ENCODE data around the gene TBC1D5.

- TF ChIP-seq, protein P1, sequence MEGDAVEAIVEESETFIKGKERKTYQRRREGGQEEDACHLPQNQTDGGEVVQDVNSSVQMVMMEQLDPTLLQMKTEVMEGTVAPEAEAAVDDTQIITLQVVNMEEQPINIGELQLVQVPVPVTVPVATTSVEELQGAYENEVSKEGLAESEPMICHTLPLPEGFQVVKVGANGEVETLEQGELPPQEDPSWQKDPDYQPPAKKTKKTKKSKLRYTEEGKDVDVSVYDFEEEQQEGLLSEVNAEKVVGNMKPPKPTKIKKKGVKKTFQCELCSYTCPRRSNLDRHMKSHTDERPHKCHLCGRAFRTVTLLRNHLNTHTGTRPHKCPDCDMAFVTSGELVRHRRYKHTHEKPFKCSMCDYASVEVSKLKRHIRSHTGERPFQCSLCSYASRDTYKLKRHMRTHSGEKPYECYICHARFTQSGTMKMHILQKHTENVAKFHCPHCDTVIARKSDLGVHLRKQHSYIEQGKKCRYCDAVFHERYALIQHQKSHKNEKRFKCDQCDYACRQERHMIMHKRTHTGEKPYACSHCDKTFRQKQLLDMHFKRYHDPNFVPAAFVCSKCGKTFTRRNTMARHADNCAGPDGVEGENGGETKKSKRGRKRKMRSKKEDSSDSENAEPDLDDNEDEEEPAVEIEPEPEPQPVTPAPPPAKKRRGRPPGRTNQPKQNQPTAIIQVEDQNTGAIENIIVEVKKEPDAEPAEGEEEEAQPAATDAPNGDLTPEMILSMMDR (IDR thresholded peaks at IDR 0.05; ENCODE audit: low read depth, low read length): no peak
- TF ChIP-seq, protein P2, sequence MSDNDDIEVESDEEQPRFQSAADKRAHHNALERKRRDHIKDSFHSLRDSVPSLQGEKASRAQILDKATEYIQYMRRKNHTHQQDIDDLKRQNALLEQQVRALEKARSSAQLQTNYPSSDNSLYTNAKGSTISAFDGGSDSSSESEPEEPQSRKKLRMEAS (IDR thresholded peaks at IDR 0.05; ENCODE audit: low read depth, low read length): no peak
- TF ChIP-seq POLR2A (IDR thresholded peaks at IDR 0.05; ENCODE audit: extremely low read depth, insufficient read length): no peak
- no peak for TF ChIP-seq MYC (IDR thresholded peaks at IDR 0.05; ENCODE audit: low read depth, low read length)
These were observed 340.5 kb downstream of the TBC1D5 start for GRCh38 chr3:17401912-17402311.

Data from NB4 (cell line).